Measurements from ENCODE around the gene SYS1. TPM values are rescaled to one million over a fixed set of nuclear protein-coding genes. Genes with fewer than 3 reads are reported as not detected.

Gene SYS1
- total and polyA plus RNA-seq, 11 donors, result 12.6 to 68.8 (median 23.0) TPM

DNA sequence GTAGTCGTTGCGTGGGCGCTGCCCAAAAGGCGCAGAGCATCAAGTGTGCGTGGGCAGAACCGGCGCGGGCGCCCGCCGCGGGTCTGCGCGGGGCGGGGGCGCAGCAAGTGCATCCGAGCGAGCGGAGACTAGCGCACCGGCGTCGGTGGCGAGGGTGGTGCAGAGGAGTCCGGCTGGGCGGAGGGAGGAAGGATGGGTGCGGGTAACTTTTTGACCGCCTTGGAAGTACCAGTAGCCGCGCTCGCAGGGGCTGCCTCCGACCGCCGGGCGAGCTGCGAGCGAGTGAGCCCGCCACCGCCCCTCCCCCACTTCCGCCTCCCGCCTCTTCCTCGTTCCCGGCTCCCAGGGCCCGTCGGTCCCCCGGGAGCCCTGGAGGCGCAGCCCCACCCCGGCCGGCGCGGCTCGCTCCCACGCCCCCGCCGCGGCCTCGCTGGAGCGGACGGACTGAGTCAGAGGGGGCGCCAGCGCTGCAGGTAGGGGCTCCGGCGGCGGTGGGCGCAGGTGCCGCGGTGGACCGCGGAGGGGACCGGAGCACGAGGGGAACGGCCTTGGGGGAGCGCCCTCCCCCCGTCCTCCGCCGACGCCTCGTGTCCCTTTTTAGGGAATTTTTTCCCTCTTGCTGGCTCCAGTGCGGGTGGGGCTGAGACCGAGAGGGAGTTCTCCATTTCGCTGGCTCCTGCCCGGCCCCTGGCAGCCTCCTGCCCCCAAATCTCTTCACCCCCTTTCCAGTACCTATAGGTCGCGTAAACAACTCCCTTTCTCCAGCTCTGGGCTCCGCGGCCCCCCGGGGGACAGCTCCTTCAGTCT, 43.5 kb downstream of the SYS1 start:
- WGBS, 4 donors, result 0 to 1% (median 0%) methylated on average over 34 to 87 of the region's 87 CpGs
- Histone ChIP-seq H3K4me3 (peak overlapping the region; percentile 69 to 98 (median 84)), H3K9me3 (peaks cover 0 to 2% (median 0%) of the 10 kb centered on the region in 12 donors), H3K27ac (peak overlapping the region; percentile 96 to 100 (median 99)), H3K36me3 (peaks cover 0 to 33% (median 23%) of the 10 kb centered on the region in 9 donors), H3K27me3 (peaks cover 0 to 5% (median 0%) of the 10 kb centered on the region in 9 donors), H3K4me1 (peaks cover 0 to 52% (median 30%) of the 10 kb centered on the region in 12 donors)
- intact Hi-C loops (cut with DNase I), result loop anchor here in 7 of 10 donors (1.0 to 5.0 kb wide), 5 partner anchors 30 to 64 kb away; partner anchors contain the start of gene SYS1 (in 2 of the 7)
- peak; percentile 5 to 67 (median 49) for ATAC-seq
- DNase-seq, result peak; percentile 90 to 92 (median 91)
- TF ChIP-seq, protein P1, sequence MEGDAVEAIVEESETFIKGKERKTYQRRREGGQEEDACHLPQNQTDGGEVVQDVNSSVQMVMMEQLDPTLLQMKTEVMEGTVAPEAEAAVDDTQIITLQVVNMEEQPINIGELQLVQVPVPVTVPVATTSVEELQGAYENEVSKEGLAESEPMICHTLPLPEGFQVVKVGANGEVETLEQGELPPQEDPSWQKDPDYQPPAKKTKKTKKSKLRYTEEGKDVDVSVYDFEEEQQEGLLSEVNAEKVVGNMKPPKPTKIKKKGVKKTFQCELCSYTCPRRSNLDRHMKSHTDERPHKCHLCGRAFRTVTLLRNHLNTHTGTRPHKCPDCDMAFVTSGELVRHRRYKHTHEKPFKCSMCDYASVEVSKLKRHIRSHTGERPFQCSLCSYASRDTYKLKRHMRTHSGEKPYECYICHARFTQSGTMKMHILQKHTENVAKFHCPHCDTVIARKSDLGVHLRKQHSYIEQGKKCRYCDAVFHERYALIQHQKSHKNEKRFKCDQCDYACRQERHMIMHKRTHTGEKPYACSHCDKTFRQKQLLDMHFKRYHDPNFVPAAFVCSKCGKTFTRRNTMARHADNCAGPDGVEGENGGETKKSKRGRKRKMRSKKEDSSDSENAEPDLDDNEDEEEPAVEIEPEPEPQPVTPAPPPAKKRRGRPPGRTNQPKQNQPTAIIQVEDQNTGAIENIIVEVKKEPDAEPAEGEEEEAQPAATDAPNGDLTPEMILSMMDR (IDR thresholded peaks at IDR 0.05), result peak in 3 of 12 donors; percentile 24 to 50 (median 44)
- TF ChIP-seq POLR2A (IDR thresholded peaks at IDR 0.05), result peak in 1 of 2 donors; percentile 69

DNA sequence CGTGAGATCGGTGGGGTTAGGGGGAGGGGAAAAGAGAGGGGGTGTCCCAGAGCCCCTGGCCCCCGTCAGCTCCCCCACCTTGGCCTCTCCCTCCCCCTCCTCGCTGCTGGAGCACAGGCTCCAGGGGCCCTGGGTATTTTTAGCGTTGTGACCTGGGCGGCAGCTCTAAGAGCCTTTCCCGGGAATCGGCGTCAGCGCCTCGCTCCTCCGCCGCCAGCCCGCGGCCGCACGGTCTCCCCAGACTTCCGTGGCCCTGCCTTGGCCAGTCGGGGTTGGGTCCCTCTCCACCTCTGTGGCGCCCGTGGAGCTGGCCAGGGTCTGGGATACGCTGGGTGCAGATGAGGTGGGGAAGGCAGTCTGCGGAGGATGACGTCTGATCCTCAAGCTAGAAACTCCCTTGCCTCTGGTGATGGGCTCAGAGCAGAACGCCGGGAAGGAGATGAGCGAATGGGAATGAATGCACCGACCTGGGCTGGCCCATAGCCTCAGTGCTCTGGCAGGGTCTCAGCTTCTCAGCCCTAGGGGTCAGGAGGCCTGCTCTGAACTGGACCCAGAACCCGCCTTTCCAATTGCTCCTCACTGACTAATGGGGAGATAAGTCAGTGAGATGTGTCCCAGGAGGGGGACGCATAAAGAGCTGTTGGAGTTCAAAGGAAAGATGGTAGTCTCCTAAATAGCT, 44.2 kb downstream of the SYS1 start:
- WGBS, 4 donors, result 6 to 14% (median 10%) methylated on average over 17 to 30 of the region's 30 CpGs
- ATAC-seq (peak; percentile 45 to 64 (median 60)), DNase-seq (peak; percentile 77 to 89 (median 80))
- TF ChIP-seq, protein P1 (IDR thresholded peaks at IDR 0.05), result no peak
- TF ChIP-seq POLR2A (IDR thresholded peaks at IDR 0.05), result peak in 1 of 2 donors; percentile 69
- Histone ChIP-seq H3K4me3 (peak overlapping the region; percentile 69 to 98 (median 84)), H3K27me3 (peaks cover 0 to 5% (median 0%) of the 10 kb centered on the region in 9 donors), H3K27ac (peak overlapping the region; percentile 96 to 100 (median 99)), H3K9me3 (no peaks in the 10 kb centered on the region), H3K36me3 (peaks cover 0 to 40% (median 28%) of the 10 kb centered on the region in 9 donors), H3K4me1 (peaks cover 0 to 56% (median 31%) of the 10 kb centered on the region in 12 donors)
- intact Hi-C loops (cut with DNase I), result loop anchor here in 6 of 10 donors (2.0 to 5.0 kb wide), 4 partner anchors 30 to 65 kb away; partner anchors contain the start of gene SYS1 (in 2 of the 6)

DNA sequence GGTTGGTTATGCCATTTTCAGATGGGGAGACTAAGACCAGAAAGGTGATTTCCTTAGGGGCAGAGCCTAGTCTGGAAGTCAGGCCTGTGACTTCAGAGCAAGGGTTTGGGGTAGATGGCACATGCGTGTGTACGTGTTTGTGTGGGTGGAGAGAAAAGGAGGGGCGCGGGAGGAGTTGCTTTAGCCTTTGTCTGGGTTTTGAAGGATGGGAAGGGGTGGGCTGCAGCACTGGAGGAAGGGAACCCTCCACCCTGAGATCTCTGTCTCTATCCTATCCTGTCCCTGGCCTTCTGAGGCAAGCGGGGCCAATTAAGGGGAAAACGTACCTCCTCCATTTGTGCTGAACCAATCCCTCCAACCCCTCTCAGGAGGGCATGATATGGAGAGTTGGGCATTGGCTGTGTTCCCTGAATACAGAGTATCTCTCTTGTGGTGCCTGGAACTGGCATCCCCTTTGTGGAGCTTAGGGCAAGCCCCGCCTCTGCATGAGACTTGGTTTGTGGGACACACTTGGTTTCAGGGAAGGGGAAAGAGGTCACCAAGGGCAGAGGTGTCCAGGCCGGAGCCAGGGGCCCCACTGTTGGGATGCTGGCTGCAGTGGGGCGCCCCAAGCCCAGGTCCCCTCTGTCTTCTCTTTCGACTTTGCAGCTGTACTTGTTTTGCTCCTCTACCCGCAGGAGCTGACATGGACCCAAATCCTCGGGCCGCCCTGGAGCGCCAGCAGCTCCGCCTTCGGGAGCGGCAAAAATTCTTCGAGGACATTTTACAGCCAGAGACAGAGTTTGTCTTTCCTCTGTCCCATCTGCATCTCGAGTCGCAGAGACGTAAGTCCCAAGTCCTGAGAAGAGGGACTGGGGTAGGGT, 45.1 kb downstream of the SYS1 start, which contains the start of gene DBNDD2:
TSS of gene DBNDD2 (plus strand) at position 507 of the 863 bp plus-strand sequence. CDS start at position 686, 179 bp downstream.
- Histone ChIP-seq H3K4me1 (peaks cover 0 to 56% (median 31%) of the 10 kb centered on the region in 12 donors), H3K36me3 (peaks cover 0 to 45% (median 34%) of the 10 kb centered on the region in 9 donors), H3K4me3 (peak within 1 kb of the TSS; percentile 69 to 98 (median 84)), H3K27ac (peak within 1 kb of the TSS; percentile 96 to 100 (median 99)), H3K27me3 (peaks cover 0 to 5% (median 0%) of the 10 kb centered on the region in 9 donors), H3K9me3 (no peaks in the 10 kb centered on the region)
- intact Hi-C loops (cut with DNase I), result loop anchor here in 6 of 10 donors (2.0 to 5.0 kb wide), 4 partner anchors 29 to 66 kb away; partner anchors contain the start of gene SYS1 (in 2 of the 6)
- WGBS, 4 donors, result 38 to 68% (median 52%) methylated on average over 21 of the region's 21 CpGs
- DNase-seq (peak; percentile 66 to 84 (median 72)), ATAC-seq (peak; percentile 61 to 86 (median 81))
- peak in 1 of 2 donors; percentile 35 for TF ChIP-seq POLR2A (IDR thresholded peaks at IDR 0.05)
- TF ChIP-seq, protein P1 (IDR thresholded peaks at IDR 0.05), result no peak

Measured in heart left ventricle (tissue), 16 donors.